Gastrocnemius medialis (tissue), 4 donors: Measurements from ENCODE around the gene UBP1. TPM values are rescaled to one million over a fixed set of nuclear protein-coding genes. Genes with fewer than 3 reads are reported as not detected.
"Not testable (repeated sequence)": the region's sequence is repeated elsewhere in the genome, so short reads cannot be mapped to it uniquely, and the experiment has no call there.

Experiments used
- ATAC-seq, 2 donors: fragments of 150-250 bp; one replicate each; pipeline ENCODE4 v1.9.1; 2016
- DNase-seq, 2 donors: peaks; one replicate each; pipeline ENCODE4 v3.0.0-alpha.2; 2019
- H3K27ac ChIP-seq, 4 donors: fragments of 200-600 bp; sonication (generic); 1 replicate in 1 of 4; 2 replicates in 3 of 4; pipeline ENCODE4 v1.5.1; 2016 to 2018; ENCODE audit warnings: mild to moderate bottlenecking in 2 of 4, moderate library complexity in 1 of 4
- H3K27me3 ChIP-seq, 3 donors: fragments of 200-600 bp; sonication (generic) in 2 of 3; 1 replicate in 1 of 3; 2 replicates in 2 of 3; pipeline versions ENCODE4 v1.5.1 to v1.6.0; 2016 to 2019; ENCODE audit warnings: mild to moderate bottlenecking in 1 of 3, moderate library complexity in 1 of 3
- H3K36me3 ChIP-seq, 2 donors: fragments of 200-600 bp; sonication (generic) in 1 of 2; one replicate each; pipeline ENCODE4 v1.5.1; 2017 to 2018
- H3K4me1 ChIP-seq, 2 donors: fragments of 200-600 bp; sonication (generic) in 1 of 2; one replicate each; pipeline ENCODE4 v1.5.1; 2016 to 2017; ENCODE audit warnings: mild to moderate bottlenecking in 2 of 2
- H3K4me3 ChIP-seq, 4 donors: fragments of 200-600 bp; sonication (generic) in 3 of 4; 1 replicate in 1 of 4; 2 replicates in 3 of 4; pipeline ENCODE4 v1.5.1; 2016 to 2019; ENCODE audit warnings: mild to moderate bottlenecking in 2 of 4
- H3K9me3 ChIP-seq, 3 donors: fragments of 200-600 bp; sonication (generic) in 2 of 3; 1 replicate in 1 of 3; 2 replicates in 2 of 3; pipeline ENCODE4 v1.5.1; 2016 to 2019
- POLR2A ChIP-seq, 2 donors: fragments of 450-650 bp; IDR thresholded peaks; one replicate each; pipeline ENCODE4 v1.6.1; 2017; ENCODE audit warnings: antibody characterized with exemption in 2 of 2, mild to moderate bottlenecking in 2 of 2, moderate library complexity in 2 of 2
- in situ Hi-C, 4 donors: fragments of 200-750 bp; cut with MboI; loops; one replicate each; pipeline versions ENCODE4 v1.15.0 to v1.8.0; 2017; ENCODE audit warnings: low sequenced_read_pairs in 4 of 4
- intact Hi-C: fragments of 100-400 bp; cut with DNase I; formaldehyde crosslinking; loops from one replicate; pipeline ENCODE4 v1.15.1; 2023; ENCODE audit warnings: low total_unique reads
- total RNA-seq, 4 donors: library from RNA; depleted of rRNA; stranded (reverse); fragments of >200 nt; gene quantifications; one replicate each; pipeline versions ENCODE4 v1.1.0 to v1.2.3, GENCODE V29; 2016
- TF ChIP-seq, protein P1 (sequence below), 5 experiments: fragments of 450-650 bp in 3 of 5; fragments of 200-600 bp in 2 of 5; sonication (generic) in 2 of 5; IDR thresholded peaks in 4 of 5; conservative IDR thresholded peaks in 1 of 5; 1 replicate in 4 of 5; 2 replicates in 1 of 5; pipeline ENCODE4 v1.5.1; 2016 to 2019; ENCODE audit warnings: antibody characterized with exemption in 5 of 5, mild to moderate bottlenecking in 3 of 5, moderate library complexity in 3 of 5

Gene UBP1
- total RNA-seq, 4 donors from 2014 or later: 19.1 to 28.9 (median 24.2) TPM

DNA sequence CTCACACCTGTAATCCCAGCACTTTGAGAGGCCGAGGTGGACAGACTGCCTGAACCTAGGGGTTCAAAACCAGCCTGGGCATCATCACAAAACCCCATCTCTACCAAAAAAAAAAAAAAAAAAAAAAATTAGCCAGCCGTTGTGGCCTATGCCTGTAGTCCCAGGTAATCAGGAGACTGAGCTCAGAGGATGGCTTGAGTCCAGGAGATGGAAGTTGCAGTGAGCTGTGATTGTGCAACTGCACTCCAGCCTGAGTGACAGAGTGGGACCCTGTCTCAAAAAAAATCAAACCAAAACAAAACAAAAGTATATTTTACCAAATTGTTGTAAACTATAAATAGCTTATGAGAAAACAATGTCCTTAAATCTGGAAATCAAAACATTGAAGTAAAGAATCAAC is 34.7 kb upstream of the UBP1 start:
- H3K9me3 ChIP-seq: no peaks in the 10 kb centered on the region

DNA sequence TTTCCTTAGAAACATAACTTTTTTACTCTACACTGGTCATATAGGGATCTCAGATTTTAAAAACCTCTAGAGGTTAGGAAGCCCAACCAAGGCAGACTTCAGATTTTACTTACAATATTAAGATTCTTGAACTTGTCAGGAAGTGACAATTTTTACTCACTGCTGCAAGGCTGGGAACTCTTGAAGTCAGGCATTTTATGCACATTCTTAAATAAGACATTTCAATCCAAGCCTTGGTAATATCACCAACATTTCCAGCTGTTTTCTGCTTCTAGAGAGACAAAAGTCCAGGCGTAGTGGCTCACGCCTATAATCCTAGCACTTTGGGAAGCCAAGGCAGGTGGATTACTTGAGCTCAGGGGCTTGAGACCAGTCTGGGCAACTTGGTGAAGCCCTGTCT is 33.6 kb upstream of the UBP1 start:
- intact Hi-C loops (no loop called here), in situ Hi-C loops (no loop called here)
- Histone ChIP-seq H3K36me3 (no peaks in the 10 kb centered on the region), H3K9me3 (no peaks in the 10 kb centered on the region), H3K27ac (no peak overlapping the region), H3K4me1 (no peaks in the 10 kb centered on the region), H3K27me3 (no peaks in the 10 kb centered on the region), H3K4me3 (no peak overlapping the region)
- ATAC-seq: no peak
- TF ChIP-seq, protein P1, sequence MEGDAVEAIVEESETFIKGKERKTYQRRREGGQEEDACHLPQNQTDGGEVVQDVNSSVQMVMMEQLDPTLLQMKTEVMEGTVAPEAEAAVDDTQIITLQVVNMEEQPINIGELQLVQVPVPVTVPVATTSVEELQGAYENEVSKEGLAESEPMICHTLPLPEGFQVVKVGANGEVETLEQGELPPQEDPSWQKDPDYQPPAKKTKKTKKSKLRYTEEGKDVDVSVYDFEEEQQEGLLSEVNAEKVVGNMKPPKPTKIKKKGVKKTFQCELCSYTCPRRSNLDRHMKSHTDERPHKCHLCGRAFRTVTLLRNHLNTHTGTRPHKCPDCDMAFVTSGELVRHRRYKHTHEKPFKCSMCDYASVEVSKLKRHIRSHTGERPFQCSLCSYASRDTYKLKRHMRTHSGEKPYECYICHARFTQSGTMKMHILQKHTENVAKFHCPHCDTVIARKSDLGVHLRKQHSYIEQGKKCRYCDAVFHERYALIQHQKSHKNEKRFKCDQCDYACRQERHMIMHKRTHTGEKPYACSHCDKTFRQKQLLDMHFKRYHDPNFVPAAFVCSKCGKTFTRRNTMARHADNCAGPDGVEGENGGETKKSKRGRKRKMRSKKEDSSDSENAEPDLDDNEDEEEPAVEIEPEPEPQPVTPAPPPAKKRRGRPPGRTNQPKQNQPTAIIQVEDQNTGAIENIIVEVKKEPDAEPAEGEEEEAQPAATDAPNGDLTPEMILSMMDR (IDR thresholded peaks at IDR 0.05 in 4 of 5, conservative IDR thresholded peaks at IDR 0.05 in 1 of 5): no peak
- TF ChIP-seq POLR2A (IDR thresholded peaks at IDR 0.05): no peak
- no peak for DNase-seq

More for the DNA sequence above, 34.7 kb upstream of the UBP1 start:
- intact Hi-C loops: no loop called here
- H3K27ac ChIP-seq: no peak overlapping the region
- H3K4me3 ChIP-seq: no peak overlapping the region
- in situ Hi-C loops: no loop called here
- H3K36me3 ChIP-seq: no peaks in the 10 kb centered on the region
- no peak for TF ChIP-seq POLR2A (IDR thresholded peaks at IDR 0.05)
- TF ChIP-seq, protein P1 (IDR thresholded peaks at IDR 0.05 in 4 of 5, conservative IDR thresholded peaks at IDR 0.05 in 1 of 5): no peak
- H3K4me1 ChIP-seq: no peaks in the 10 kb centered on the region
- ATAC-seq: no peak
- no peaks in the 10 kb centered on the region for H3K27me3 ChIP-seq
- no peak for DNase-seq

DNA sequence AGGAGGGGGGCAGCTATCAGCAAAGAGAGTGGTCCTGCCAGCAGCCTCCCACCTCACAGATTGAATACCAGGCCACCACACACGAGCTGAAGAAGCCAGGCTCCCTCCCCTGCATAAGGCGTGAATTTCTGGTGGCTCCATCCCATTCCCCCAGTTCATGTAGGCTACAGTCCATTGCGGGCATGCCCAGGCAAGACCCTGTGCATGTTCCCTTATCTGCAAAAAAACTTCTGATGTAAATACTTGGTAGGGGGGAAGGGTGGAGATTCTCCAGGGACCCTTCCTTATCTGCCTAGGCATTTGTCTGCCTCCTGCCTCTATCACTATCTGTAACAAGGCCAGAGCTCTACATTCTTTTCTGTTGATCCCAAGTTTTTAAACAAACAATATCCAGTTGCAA is 27.6 kb upstream of the UBP1 start:
- intact Hi-C loops: no loop called here
- no peak for ATAC-seq
- no peak overlapping the region for H3K27ac ChIP-seq
- H3K4me1 ChIP-seq: no peaks in the 10 kb centered on the region
- TF ChIP-seq POLR2A (IDR thresholded peaks at IDR 0.05): no peak
- H3K4me3 ChIP-seq: no peak overlapping the region
- no peak for DNase-seq
- in situ Hi-C loops: no loop called here
- no peaks in the 10 kb centered on the region for H3K36me3 ChIP-seq
- H3K9me3 ChIP-seq: no peaks in the 10 kb centered on the region
- H3K27me3 ChIP-seq: no peaks in the 10 kb centered on the region

DNA sequence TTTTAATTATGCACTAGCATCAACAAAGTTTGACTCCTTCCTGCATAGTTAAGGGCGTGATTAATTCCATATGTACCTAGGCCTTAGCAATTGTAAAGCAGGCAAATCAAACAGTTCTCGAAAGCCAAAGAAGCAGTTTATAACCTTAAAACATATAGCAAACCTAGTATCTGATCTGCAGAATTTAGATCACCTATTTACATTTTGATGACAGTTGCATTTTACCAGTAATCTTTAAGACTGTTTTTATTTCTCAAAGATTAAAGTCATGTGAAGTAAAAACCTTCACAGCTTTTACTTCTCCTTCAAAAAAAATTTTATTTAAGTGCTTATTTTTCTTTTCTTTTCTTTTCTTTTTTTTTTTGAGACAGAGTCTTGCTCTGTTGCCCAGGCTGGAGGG is 20.9 kb upstream of the UBP1 start:
- Histone ChIP-seq H3K4me1 (no peaks in the 10 kb centered on the region), H3K4me3 (no peak overlapping the region), H3K27ac (no peak overlapping the region), H3K9me3 (peaks cover 0 to 17% (median 0%) of the 10 kb centered on the region in 3 donors), H3K27me3 (no peaks in the 10 kb centered on the region), H3K36me3 (peaks cover 0 to 3% of the 10 kb centered on the region in 2 donors)
- in situ Hi-C loops: no loop called here
- DNase-seq (no peak), ATAC-seq (no peak)
- intact Hi-C loops: no loop called here
- TF ChIP-seq, protein P1 (IDR thresholded peaks at IDR 0.05 in 4 of 5, conservative IDR thresholded peaks at IDR 0.05 in 1 of 5): no peak
- TF ChIP-seq POLR2A (IDR thresholded peaks at IDR 0.05): no peak

DNA sequence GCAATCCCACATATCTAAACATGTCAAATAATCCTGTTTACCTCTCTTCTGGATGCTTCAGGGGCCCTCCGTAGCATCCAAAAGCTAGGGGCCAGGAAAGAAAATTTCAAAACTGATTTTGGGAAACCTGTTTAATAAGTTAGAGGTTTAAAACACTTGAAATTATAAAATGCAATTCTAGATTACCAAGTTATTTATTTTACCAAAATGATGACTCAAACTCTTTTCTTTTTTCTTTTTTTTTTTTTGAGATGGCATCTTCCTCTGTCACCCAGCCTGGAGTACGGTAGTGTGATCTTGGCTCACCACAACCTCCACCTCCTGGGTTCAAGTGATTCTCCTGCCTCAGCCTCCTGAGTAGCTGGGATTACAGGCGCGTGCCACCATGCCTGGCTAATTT is 19.4 kb upstream of the UBP1 start:
- H3K27me3 ChIP-seq, DNase-seq, H3K4me3 ChIP-seq, H3K27ac ChIP-seq, ATAC-seq, in situ Hi-C loops, H3K4me1 ChIP-seq, H3K36me3 ChIP-seq, intact Hi-C loops: not testable (repeated sequence)
- H3K9me3 ChIP-seq: peaks cover 0 to 17% (median 0%) of the 10 kb centered on the region in 3 donors

DNA sequence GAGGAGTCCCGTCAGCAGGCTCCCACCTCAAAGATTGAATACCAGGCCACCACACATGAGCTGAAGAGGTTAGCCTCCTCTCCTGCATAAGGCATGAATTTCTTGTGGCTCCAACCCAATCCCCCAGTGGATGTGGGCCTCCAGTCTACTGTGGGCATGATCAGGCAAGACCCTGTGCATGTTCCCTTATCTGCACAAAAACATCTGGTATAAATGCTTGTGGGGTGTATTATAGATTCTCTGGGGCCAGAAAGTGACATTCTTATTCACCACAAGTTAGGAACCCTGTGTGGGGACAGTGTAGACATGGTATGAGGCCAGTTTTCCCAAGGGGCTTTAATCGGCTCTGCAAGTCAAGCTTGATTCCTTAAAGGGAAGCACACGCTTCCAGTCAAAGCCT is 18.2 kb upstream of the UBP1 start:
- no peaks in the 10 kb centered on the region for H3K4me1 ChIP-seq
- peaks cover 0 to 17% (median 0%) of the 10 kb centered on the region in 3 donors for H3K9me3 ChIP-seq
- no peaks in the 10 kb centered on the region for H3K27me3 ChIP-seq
- no peak for DNase-seq
- no peak overlapping the region for H3K27ac ChIP-seq
- no peak overlapping the region for H3K4me3 ChIP-seq
- ATAC-seq: no peak
- H3K36me3 ChIP-seq: peaks cover 0 to 3% of the 10 kb centered on the region in 2 donors
- TF ChIP-seq, protein P1 (IDR thresholded peaks at IDR 0.05 in 4 of 5, conservative IDR thresholded peaks at IDR 0.05 in 1 of 5): no peak
- no peak for TF ChIP-seq POLR2A (IDR thresholded peaks at IDR 0.05)
- in situ Hi-C loops (no loop called here), intact Hi-C loops (no loop called here)
